ENCODE data around the gene PSMD3. TPM values are rescaled to one million over a fixed set of nuclear protein-coding genes. Genes with fewer than 3 reads are reported as not detected.
"Not testable (repeated sequence)": the region's sequence is repeated elsewhere in the genome, so short reads cannot be mapped to it uniquely, and the experiment has no call there.

Gene PSMD3
- 191 and 201 TPM in 2 replicates for total RNA-seq

DNA sequence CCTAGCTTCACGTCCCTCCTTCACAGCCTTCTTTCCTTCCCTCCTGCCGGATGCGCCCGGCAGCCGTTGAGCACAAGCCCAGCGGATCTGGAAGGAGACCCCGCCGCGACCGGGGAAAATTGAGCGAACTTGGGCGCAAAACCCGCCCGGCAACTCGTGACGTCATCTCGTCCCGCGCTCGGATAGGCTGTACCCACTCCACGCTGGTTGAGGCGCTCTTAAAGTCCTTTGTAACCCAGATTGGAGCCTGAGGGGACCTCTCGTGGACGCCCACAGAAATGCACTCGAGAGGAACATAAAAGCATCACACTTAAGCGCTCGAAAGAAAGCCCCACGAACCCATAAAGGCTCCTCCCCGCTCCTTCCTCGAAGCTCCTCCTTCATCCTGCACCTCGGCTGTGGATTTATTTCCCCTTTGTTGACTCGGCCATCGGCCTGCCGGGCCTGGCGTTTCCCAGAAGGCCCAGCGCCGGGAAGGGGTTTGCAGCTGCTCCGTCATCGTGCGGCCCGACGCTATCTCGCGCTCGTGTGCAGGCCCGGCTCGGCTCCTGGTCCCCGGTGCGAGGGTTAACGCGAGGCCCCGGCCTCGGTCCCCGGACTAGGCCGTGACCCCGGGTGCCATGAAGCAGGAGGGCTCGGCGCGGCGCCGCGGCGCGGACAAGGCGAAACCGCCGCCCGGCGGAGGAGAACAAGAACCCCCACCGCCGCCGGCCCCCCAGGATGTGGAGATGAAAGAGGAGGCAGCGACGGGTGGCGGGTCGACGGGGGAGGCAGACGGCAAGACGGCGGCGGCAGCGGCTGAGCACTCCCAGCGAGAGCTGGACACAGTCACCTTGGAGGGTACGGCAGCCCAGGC is at the start of gene PSMD3:
PSMD3 (plus strand) TSS at position 457 of the 856 bp plus-strand sequence; CDS start at position 621, 164 bp downstream.
- intact Hi-C loops (cut with micrococcal nuclease) = loop anchor here (1.0 to 5.0 kb wide), 16 partner anchors 21 to 519 kb away; partner anchors contain the start of genes CDK12, LRRC3C, MED24 and MIEN1
- H3K27ac Mint-ChIP-seq = peak within 1 kb of the TSS; percentile 92
- H3K27me3 Mint-ChIP-seq (ENCODE audit: insufficient read depth) = peaks cover 6% of the 10 kb centered on the region
- H3K9me3 Mint-ChIP-seq = no peaks in the 10 kb centered on the region
- H3K4me3 Mint-ChIP-seq = peak within 1 kb of the TSS; percentile 96
- DNase-seq (ENCODE audit: low spot score) = peak; percentile 97
- peaks cover 32% of the 10 kb centered on the region for H3K4me1 Mint-ChIP-seq (ENCODE audit: low read depth)
- H3K36me3 Mint-ChIP-seq (ENCODE audit: low read depth) = peaks cover 24% of the 10 kb centered on the region

DNA sequence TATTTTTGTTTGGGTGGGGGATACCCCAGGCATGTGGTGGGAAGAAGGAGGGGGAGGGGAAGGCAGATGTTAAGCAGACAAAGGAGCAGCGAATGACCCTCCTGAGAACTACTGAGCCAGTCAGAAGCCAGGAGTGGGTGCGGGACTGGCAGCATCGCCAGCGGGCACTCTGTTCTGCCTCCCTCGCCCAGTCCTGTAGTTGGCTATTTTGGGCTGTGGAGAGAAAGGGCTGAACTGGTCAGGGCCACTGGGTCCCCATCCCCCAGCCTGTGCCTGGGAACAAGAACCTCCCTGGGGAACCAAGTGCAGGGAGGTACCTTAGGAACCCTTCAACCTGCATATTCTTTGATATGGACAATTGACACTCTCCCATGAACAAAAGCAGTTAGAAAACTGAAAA is 46.7 kb upstream of the PSMD3 start:
- Mint-ChIP-seq H3K9me3 (no peaks in the 10 kb centered on the region), H3K36me3 (ENCODE audit: low read depth) (no peaks in the 10 kb centered on the region), H3K27ac (no peak overlapping the region), H3K27me3 (ENCODE audit: insufficient read depth) (peaks cover 4% of the 10 kb centered on the region), H3K4me1 (ENCODE audit: low read depth) (peaks cover 12% of the 10 kb centered on the region), H3K4me3 (no peak overlapping the region)
- no peak for DNase-seq (ENCODE audit: low spot score)
- intact Hi-C loops (cut with micrococcal nuclease) = no loop called here

DNA sequence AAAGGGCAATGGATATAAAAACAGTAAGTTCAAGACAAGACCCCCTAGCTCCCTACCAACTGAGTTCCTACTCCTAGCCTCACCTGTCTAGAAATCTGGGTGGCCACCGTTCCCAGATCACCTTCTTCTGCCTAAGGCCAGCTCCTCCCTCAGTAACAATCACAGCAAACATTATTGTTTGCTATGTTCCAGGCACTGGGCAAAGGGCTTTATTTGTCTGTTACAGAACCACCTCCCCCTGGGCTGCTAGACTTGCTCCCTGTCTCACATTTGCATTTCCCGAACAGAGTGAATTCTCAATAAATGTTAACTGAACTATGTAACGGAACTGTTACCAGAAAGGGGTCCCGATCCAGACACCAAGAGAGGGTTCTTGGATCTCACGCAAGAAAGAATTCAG is 46.3 kb upstream of the PSMD3 start:
- intact Hi-C loops (cut with micrococcal nuclease) = no loop called here
- peaks cover 12% of the 10 kb centered on the region for H3K4me1 Mint-ChIP-seq (ENCODE audit: low read depth)
- no peak overlapping the region for H3K4me3 Mint-ChIP-seq
- H3K27me3 Mint-ChIP-seq (ENCODE audit: insufficient read depth) = peaks cover 4% of the 10 kb centered on the region
- no peak for DNase-seq (ENCODE audit: low spot score)
- H3K9me3 Mint-ChIP-seq = no peaks in the 10 kb centered on the region
- no peaks in the 10 kb centered on the region for H3K36me3 Mint-ChIP-seq (ENCODE audit: low read depth)
- H3K27ac Mint-ChIP-seq = no peak overlapping the region

DNA sequence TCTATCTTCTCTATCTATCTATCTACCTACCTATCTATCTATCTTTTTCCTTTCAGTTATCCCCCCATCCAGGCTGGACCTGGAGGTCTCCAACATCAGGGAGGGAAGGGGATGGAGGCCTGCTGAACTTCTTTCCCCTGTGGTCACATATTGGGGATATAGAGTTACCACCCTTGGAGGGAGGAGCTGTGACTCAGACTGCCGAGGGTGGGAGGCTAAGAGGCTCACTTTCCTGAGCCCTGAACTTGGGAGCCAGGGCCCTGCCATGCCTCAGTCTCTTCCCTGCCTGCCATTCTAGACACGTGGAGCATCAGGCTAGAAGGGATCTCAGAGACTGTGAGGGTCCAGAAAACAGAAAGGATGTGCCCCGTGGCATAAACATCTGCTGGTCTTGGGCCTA is 44.7 kb upstream of the PSMD3 start:
- H3K9me3 Mint-ChIP-seq = no peaks in the 10 kb centered on the region
- no peak for DNase-seq (ENCODE audit: low spot score)
- H3K27me3 Mint-ChIP-seq (ENCODE audit: insufficient read depth) = peaks cover 4% of the 10 kb centered on the region
- no peak overlapping the region for H3K27ac Mint-ChIP-seq
- H3K4me3 Mint-ChIP-seq = no peak overlapping the region
- peaks cover 20% of the 10 kb centered on the region for H3K4me1 Mint-ChIP-seq (ENCODE audit: low read depth)
- intact Hi-C loops (cut with micrococcal nuclease) = no loop called here
- H3K36me3 Mint-ChIP-seq (ENCODE audit: low read depth) = no peaks in the 10 kb centered on the region

DNA sequence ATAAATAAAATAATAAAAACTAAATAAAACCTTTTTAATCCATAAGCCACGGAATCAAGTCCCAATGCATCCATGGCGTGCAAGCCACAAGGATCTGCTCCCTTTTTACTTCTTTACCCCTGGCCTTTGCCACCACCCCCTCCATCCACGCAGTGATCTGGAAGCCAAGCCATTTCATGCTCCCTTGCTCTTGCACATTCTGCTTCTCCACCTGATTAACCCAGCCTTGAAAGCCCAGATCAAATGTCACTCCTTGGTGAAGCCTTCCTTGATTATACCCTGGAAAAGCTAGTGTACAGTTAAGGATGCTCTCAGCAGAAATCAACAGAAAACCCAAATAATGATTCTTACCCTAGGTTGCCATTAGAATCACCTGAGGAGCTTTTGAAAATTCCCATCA is 43.2 kb upstream of the PSMD3 start:
- H3K4me1 Mint-ChIP-seq (ENCODE audit: low read depth) = peaks cover 25% of the 10 kb centered on the region
- DNase-seq (ENCODE audit: low spot score) = no peak
- intact Hi-C loops (cut with micrococcal nuclease) = no loop called here
- H3K9me3 Mint-ChIP-seq = no peaks in the 10 kb centered on the region
- H3K27me3 Mint-ChIP-seq (ENCODE audit: insufficient read depth) = peaks cover 4% of the 10 kb centered on the region
- H3K27ac Mint-ChIP-seq = no peak overlapping the region
- H3K36me3 Mint-ChIP-seq (ENCODE audit: low read depth) = peaks cover 2% of the 10 kb centered on the region
- no peak overlapping the region for H3K4me3 Mint-ChIP-seq

DNA sequence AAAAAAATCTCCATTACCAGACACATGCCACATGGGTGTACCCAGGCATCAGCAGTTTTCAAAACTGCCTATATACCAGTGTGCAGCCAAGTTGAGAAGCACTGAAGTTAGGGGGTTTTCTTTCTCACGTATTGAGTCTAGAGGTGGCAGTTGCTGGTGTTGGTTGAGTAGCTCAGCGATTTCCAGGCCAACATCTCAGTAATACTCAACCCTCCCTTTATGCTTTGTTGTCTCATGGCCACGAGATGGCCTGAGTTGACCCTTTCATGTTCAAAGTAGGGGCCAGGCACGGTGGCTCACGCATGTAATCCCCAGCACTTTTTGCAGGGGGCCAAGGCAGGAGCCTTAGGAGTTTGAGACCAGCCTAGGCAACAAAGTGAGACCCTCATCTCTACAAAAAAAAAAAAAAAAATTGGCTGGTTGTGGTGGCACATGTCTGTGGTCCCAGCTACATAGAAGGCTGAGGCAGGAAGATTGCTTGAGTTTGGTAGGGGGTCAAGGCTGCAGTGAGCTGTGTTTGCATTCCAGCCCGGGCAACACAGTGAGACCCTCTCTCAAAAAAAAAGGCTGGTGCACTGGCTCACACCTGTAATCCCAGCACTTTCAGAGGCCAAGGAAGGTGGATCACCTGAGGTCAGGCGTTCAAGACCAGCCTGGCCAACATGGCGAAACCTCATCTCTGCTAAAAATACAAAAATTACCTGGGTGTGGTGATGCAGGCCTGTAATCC is 42.3 kb upstream of the PSMD3 start:
- Mint-ChIP-seq H3K36me3 (ENCODE audit: low read depth) (peaks cover 2% of the 10 kb centered on the region), H3K27me3 (ENCODE audit: insufficient read depth) (peaks cover 4% of the 10 kb centered on the region), H3K4me1 (ENCODE audit: low read depth) (peaks cover 25% of the 10 kb centered on the region), H3K27ac (peak overlapping the region; percentile 23), H3K4me3 (no peak overlapping the region), H3K9me3 (no peaks in the 10 kb centered on the region)
- no peak for DNase-seq (ENCODE audit: low spot score)
- intact Hi-C loops (cut with micrococcal nuclease) = no loop called here

DNA sequence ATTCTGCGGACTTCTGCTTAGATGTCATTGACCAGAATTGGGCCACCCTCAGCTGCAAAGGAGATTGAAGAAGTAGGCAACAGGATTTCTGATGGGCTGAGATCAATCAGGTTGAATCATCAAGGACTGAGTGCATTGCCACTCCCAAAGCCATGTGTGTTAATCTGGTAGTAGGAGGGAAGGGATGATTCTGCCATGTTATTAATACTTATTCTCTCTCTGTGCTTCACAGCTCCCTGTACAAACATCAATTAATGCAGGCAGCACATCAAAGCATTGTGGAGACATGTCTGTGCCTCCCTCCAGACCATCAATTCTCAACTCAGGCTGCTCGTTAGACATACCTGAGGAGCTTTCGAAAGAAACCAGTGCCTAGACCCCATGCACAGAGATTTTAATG is 41.5 kb upstream of the PSMD3 start:
- intact Hi-C loops (cut with micrococcal nuclease) = no loop called here
- peak overlapping the region; percentile 87 for H3K27ac Mint-ChIP-seq
- H3K9me3 Mint-ChIP-seq = no peaks in the 10 kb centered on the region
- DNase-seq (ENCODE audit: low spot score) = no peak
- H3K4me3 Mint-ChIP-seq = no peak overlapping the region
- H3K4me1 Mint-ChIP-seq (ENCODE audit: low read depth) = peaks cover 25% of the 10 kb centered on the region
- peaks cover 4% of the 10 kb centered on the region for H3K27me3 Mint-ChIP-seq (ENCODE audit: insufficient read depth)
- H3K36me3 Mint-ChIP-seq (ENCODE audit: low read depth) = peaks cover 2% of the 10 kb centered on the region

DNA sequence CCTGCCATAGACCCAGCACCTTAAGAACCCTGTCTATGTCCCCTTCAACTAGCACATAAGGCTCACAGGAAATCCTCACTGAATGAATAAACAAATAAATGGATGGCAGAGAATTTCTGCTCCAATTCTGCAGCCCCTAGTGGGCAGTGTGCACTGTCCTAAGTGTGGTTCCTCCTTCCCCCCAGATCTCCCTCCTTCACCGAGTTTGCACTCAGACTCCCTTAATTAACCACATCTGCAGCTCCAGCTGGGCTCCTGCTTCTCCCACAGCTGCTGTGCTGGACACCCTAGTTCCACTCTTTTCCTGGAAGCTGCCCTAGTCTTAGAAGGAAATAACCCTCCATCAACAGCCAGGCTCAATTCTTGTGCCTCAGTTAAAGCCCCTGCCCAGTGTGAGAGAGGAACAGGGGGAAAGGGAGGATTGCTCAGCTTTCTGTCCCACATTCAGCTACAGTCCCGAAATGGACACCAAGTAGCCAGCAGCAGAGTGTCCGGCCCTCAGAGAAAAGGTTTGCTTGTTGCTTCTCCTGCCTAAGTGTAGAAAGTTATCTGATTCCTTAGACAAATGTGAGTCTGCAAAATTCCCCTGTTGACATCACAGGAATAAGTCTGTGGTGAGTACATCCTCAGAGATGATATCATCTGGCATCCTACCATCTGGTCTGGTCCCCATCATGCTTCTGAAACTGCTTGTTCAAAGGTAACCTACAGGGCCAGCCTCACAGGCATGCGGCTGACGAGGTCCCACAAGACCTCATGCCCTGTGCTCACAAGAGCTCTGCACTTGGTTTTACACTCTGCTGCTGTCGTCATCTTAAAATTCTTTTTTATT is 40.8 kb upstream of the PSMD3 start:
- Mint-ChIP-seq H3K27me3 (ENCODE audit: insufficient read depth) (peaks cover 4% of the 10 kb centered on the region), H3K4me3 (peak overlapping the region; percentile 31), H3K9me3 (no peaks in the 10 kb centered on the region), H3K27ac (peak overlapping the region; percentile 87), H3K4me1 (ENCODE audit: low read depth) (peaks cover 25% of the 10 kb centered on the region), H3K36me3 (ENCODE audit: low read depth) (peaks cover 2% of the 10 kb centered on the region)
- intact Hi-C loops (cut with micrococcal nuclease) = loop anchor here (1.0 kb wide), 4 partner anchors 13 to 170 kb away; partner anchors contain the start of genes LRRC3C, ORMDL3 and PSMD3
- peak; percentile 71 for DNase-seq (ENCODE audit: low spot score)

DNA sequence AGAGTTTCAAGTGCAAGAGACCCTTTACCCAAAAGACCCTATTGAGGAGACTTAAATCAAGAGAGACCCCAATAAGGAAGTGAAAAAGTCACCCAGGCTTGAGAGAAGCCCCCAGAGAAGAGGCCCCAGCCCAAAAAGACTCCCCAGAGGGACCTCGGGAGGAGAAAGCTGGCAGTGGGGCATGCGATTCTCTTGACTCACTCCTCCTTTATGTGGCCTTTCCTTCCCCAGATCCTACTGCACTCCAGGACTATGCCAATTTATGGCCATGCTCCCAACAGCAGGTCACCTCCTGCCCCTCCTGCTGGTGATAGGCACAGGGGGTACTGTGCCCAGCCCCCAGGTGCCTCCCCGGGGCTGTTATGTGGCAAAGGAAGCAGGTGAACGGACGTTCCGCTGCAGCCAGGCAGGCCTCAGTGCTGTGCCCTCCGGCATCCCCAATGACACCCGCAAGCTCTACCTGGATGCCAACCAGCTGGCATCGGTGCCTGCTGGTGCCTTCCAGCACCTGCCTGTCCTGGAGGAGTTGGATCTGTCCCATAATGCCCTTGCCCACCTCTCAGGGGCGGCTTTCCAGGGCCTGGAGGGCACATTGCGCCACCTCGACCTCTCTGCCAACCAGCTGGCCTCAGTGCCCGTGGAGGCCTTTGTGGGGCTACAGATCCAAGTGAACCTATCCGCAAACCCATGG is 36.8 kb upstream of the PSMD3 start:
- Mint-ChIP-seq H3K9me3 (no peaks in the 10 kb centered on the region), H3K27me3 (ENCODE audit: insufficient read depth) (peaks cover 6% of the 10 kb centered on the region), H3K4me1 (ENCODE audit: low read depth) (peaks cover 36% of the 10 kb centered on the region), H3K27ac (no peak overlapping the region), H3K36me3 (ENCODE audit: low read depth) (peaks cover 2% of the 10 kb centered on the region), H3K4me3 (no peak overlapping the region)
- DNase-seq (ENCODE audit: low spot score) = no peak
- intact Hi-C loops (cut with micrococcal nuclease) = no loop called here

DNA sequence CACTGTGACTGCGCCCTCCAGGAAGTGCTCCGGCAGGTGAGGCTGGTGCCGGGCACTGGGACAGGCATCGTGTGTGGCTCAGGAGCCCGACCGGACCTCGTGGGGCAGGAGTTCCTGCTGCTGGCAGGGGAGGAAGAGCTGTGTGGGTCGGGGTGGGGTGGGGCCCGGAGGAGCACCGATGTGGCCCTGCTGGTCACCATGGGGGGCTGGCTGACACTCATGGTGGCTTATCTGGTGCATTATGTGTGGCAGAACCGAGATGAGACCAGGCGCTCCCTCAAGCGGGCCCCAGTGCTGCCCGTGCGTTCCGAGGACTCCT is 36.3 kb upstream of the PSMD3 start:
- H3K4me1 Mint-ChIP-seq (ENCODE audit: low read depth) = peaks cover 36% of the 10 kb centered on the region
- no peak overlapping the region for H3K27ac Mint-ChIP-seq
- H3K4me3 Mint-ChIP-seq = no peak overlapping the region
- no peaks in the 10 kb centered on the region for H3K9me3 Mint-ChIP-seq
- peaks cover 2% of the 10 kb centered on the region for H3K36me3 Mint-ChIP-seq (ENCODE audit: low read depth)
- DNase-seq (ENCODE audit: low spot score) = no peak
- peaks cover 6% of the 10 kb centered on the region for H3K27me3 Mint-ChIP-seq (ENCODE audit: insufficient read depth)
- intact Hi-C loops (cut with micrococcal nuclease) = no loop called here

DNA sequence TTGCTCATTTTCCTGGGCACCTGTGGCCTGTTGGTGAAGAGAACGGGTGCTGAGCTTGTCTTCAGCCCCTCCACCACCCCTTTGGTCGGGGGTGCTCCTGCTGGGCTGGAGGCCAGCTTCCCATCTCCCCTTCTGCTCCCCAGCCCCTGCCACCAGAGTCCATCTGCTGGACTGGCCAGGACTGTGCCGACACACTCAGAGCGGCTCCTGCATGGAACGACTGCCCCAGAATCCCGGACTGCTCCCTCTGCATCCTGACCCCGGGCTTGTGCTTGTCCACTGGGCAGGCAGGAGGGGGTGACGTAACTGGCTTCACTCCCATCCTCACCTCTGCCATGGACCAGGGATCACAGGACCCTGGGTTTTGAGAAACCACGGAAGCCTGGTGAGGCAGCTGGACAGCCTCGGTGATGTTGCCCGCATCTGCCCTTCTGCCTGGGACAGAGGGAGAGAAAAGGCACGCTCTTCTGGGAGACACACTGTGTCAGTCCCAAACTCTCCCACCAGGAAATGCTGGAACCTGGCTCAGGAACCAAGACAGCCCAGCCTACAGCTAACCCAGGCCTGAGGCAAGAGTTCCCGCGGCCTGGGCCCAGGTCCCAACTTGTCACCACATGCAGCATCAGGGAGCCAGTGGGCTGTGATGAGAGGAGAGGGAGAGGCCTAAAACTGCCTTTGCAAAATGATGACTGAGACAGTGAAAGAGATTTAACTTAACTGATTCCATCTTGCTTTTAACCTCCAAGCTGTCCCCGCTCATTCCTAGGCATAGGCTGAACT is 33.9 kb upstream of the PSMD3 start:
- Mint-ChIP-seq H3K27me3 (ENCODE audit: insufficient read depth) (peaks cover 9% of the 10 kb centered on the region), H3K9me3 (no peaks in the 10 kb centered on the region), H3K4me3 (no peak overlapping the region), H3K4me1 (ENCODE audit: low read depth) (peaks cover 27% of the 10 kb centered on the region), H3K27ac (peak overlapping the region; percentile 5), H3K36me3 (ENCODE audit: low read depth) (no peaks in the 10 kb centered on the region)
- intact Hi-C loops (cut with micrococcal nuclease) = no loop called here
- DNase-seq (ENCODE audit: low spot score) = no peak

DNA sequence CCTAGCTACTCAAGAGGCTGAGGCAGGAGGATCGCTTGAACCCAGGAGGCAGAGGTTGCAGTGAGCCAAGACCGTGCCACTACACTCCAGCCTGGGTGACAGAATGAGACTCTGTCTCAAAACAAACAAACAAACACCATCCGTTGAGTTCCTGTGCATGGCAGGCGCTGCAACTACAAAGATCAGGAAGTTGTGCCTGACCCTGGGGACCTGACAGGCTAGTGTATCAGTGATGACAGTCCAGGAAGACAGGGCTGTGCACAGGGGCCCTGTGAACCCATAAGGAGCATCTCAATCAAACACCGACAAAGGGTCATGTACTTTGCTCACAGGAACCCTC is 32.1 kb upstream of the PSMD3 start:
- H3K9me3 Mint-ChIP-seq; H3K27ac Mint-ChIP-seq; H3K27me3 Mint-ChIP-seq (ENCODE audit: insufficient read depth); H3K36me3 Mint-ChIP-seq (ENCODE audit: low read depth); DNase-seq (ENCODE audit: low spot score); H3K4me3 Mint-ChIP-seq; intact Hi-C loops (cut with micrococcal nuclease): not testable (repeated sequence)
- peaks cover 39% of the 10 kb centered on the region for H3K4me1 Mint-ChIP-seq (ENCODE audit: low read depth)
